ENCODE measurements around the gene RAMACL. TPM values are rescaled to one million over a fixed set of nuclear protein-coding genes. Genes with fewer than 3 reads are reported as not detected.
A peak's percentile ranks its signal among the peaks of the same experiment; 100 is the strongest.

RAMACL gene
- total and polyA plus RNA-seq, 10 donors: 0.23 to 6.9 (median 2.9) TPM

GRCh38 chr6:166566026-166567011 is 20.2 kb downstream of the RAMACL start:
- DNase-seq: no peak
- no peak for TF ChIP-seq POLR2A (IDR thresholded peaks at IDR 0.05)
- no peak for TF ChIP-seq POLR2AphosphoS5 (IDR thresholded peaks at IDR 0.05)
- TF ChIP-seq CTCF (IDR thresholded peaks at IDR 0.05 in 8 of 11, conservative IDR thresholded peaks at IDR 0.05 in 3 of 11): no peak
- H3K36me3 ChIP-seq: peaks cover 0 to 42% (median 0%) of the 10 kb centered on the region in 6 donors

DNA sequence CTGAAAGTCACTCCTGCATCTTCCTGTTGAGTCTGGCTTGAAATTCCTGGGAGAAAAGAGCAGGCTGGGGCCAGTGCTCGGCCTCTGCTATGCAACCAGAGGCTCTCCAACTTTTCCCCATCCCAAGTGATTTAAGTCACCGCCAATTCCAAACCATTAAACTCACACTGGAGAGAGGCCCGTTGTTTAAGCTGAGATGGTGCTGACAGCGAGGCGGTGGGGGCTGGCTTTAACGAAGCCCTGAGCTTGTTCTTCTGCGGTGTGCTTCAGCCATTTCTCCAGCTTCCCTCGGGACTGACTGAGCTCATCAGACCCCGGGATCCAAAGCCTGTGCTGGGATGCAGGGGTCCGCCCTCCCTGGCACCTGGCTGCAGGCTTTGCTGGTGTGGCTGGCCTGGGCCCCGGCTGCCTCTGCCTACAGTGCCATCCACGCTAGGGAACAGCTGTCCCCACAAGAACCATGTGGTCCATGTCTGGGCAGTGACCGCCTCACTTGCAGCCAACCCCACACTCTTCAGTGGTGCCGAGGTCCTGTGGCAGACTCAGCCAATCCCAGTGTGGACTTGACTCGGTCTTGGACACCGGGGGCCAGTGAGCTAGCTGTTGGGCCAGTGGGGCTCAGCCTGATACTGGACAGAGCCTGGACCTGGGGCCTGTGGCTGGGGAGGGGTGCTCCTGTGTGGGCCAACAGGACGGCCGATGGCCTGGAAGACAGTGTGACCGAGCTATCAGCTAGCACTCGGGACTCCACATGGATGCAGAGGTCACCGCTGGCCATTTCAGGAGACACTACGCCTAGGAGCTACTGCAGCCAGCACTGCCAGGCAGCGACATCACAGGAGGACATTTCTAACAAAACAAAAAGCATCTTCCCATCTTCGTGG is 21.2 kb downstream of the RAMACL start:
- Histone ChIP-seq H3K9me3 (peaks cover 0 to 6% (median 0%) of the 10 kb centered on the region in 8 donors), H3K27me3 (replicated peaks in 1 of 7) (no peaks in the 10 kb centered on the region), H3K27ac (no peak overlapping the region), H3K4me3 (no peak overlapping the region), H3K4me1 (peaks cover 0 to 30% (median 0%) of the 10 kb centered on the region in 6 donors), H3K36me3 (peaks cover 0 to 42% (median 0%) of the 10 kb centered on the region in 6 donors)
- intact Hi-C loops (cut with DNase I; ENCODE audit: low total_unique reads): no loop called here
- WGBS, 5 donors: 86 to 94% (median 89%) methylated on average over 18 to 24 of the region's 24 CpGs
- DNase-seq: no peak
- TF ChIP-seq POLR2AphosphoS5 (IDR thresholded peaks at IDR 0.05) (no peak), CTCF (IDR thresholded peaks at IDR 0.05 in 8 of 11, conservative IDR thresholded peaks at IDR 0.05 in 3 of 11) (no peak)

More at GRCh38 chr6:166566026-166567011, 20.2 kb downstream of the RAMACL start:
- H3K9me3 ChIP-seq: no peaks in the 10 kb centered on the region
- peak overlapping the region in 1 of 8 donors; percentile 8 for H3K27ac ChIP-seq
- no peaks in the 10 kb centered on the region for H3K27me3 ChIP-seq (replicated peaks in 1 of 7)
- 89 to 96% (median 93%) methylated on average over 10 to 12 of the region's 12 CpGs for WGBS, 5 donors
- peaks cover 0 to 30% (median 0%) of the 10 kb centered on the region in 6 donors for H3K4me1 ChIP-seq
- intact Hi-C loops (cut with DNase I; ENCODE audit: low total_unique reads): no loop called here
- no peak overlapping the region for H3K4me3 ChIP-seq

- intact Hi-C loops (cut with DNase I; ENCODE audit: low total_unique reads): no loop called here
- H3K27ac ChIP-seq: no peak overlapping the region
- no peak for DNase-seq
- H3K4me1 ChIP-seq: peaks cover 0 to 30% (median 0%) of the 10 kb centered on the region in 6 donors
- peaks cover 0 to 34% (median 0%) of the 10 kb centered on the region in 6 donors for H3K36me3 ChIP-seq
- WGBS, 5 donors: 57 to 86% (median 73%) methylated on average over 9 of the region's 9 CpGs
- no peaks in the 10 kb centered on the region for H3K27me3 ChIP-seq (replicated peaks in 1 of 7)
- TF ChIP-seq POLR2AphosphoS5 (IDR thresholded peaks at IDR 0.05) (no peak), POLR2A (IDR thresholded peaks at IDR 0.05) (no peak), CTCF (IDR thresholded peaks at IDR 0.05 in 8 of 11, conservative IDR thresholded peaks at IDR 0.05 in 3 of 11) (no peak)
- H3K4me3 ChIP-seq: no peak overlapping the region
- peaks cover 0 to 19% (median 9%) of the 10 kb centered on the region in 8 donors for H3K9me3 ChIP-seq
These were observed 22.7 kb downstream of the RAMACL start for GRCh38 chr6:166563805-166564204.
